D721Med (cell line): ENCODE data around the gene POLE3.
"Not testable (repeated sequence)": the region's sequence is repeated elsewhere in the genome, so short reads cannot be mapped to it uniquely, and the experiment has no call there.

Source experiments
- DNase-seq: peaks from one replicate; pipeline ENCODE4 v3.0.0; 2011; ENCODE audit warnings: low spot score; ENCODE audit not compliant: insufficient read length
- FAIRE-seq: peaks from 2 replicates; lab custom pipeline; 2011; peaks lifted over from hg19 to GRCh38; lab: Jason Lieb, UNC
- TF ChIP-seq, protein P1 (sequence below): IDR thresholded peaks from 2 replicates; pipeline ENCODE4 v1.5.1; 2012; ENCODE audit warnings: mild to moderate bottlenecking, control low read depth; ENCODE audit not compliant: insufficient read depth; ENCODE audit errors: missing control alignments

POLE3 gene

DNA sequence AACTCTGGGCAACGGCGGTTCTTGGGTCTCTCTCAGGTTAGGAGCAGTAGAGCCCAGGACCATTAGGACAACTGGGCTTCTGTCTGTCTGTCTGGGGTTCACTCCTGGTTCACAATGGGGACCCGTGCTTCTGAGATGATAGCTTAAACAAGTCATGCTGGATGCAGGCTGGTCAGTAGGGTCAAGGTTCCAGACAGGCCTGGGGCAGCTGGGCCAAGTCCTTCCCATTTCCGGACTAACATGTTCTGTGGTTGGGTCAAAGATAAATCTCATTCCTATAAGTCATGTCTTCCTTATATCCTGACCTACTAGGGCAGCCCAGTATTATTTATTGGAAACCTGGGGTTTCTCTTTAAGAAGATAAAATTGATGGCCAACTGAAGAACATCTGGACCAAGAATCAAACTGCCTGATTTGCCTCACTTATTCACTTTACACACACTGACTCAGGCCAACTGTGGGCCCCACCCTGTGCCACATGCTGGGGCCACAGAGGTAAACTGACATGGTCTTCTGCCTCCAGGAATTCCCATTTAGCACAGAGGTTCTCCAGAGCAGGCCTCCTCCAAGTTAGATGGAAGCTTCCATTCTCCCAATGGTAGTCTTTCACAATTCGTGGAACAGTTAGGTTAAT, 42.0 kb downstream of the POLE3 start:
- no peak for FAIRE-seq
- TF ChIP-seq, protein P1, sequence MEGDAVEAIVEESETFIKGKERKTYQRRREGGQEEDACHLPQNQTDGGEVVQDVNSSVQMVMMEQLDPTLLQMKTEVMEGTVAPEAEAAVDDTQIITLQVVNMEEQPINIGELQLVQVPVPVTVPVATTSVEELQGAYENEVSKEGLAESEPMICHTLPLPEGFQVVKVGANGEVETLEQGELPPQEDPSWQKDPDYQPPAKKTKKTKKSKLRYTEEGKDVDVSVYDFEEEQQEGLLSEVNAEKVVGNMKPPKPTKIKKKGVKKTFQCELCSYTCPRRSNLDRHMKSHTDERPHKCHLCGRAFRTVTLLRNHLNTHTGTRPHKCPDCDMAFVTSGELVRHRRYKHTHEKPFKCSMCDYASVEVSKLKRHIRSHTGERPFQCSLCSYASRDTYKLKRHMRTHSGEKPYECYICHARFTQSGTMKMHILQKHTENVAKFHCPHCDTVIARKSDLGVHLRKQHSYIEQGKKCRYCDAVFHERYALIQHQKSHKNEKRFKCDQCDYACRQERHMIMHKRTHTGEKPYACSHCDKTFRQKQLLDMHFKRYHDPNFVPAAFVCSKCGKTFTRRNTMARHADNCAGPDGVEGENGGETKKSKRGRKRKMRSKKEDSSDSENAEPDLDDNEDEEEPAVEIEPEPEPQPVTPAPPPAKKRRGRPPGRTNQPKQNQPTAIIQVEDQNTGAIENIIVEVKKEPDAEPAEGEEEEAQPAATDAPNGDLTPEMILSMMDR: no peak
- no peak for DNase-seq

DNA sequence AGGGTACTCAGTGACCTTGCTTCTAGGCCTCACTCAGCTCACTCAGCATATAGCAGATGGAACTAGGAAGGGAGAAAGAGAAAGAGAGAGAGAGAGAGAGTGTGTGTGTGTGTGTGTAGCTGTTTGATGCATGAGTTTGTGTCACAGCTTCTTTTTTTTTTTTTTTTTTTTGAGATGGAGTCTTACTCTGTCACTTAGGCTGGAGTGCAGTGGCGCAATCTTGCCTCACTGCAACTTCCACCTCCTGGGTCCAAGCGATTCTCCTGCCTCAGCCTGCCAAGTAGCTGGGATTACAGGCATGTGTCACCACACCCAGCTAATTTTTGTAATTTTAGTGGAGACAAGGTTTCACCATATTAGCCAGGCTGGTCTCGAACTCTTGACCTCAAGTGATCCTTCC, 44.8 kb downstream of the POLE3 start:
- not testable (repeated sequence) for FAIRE-seq, DNase-seq

DNA sequence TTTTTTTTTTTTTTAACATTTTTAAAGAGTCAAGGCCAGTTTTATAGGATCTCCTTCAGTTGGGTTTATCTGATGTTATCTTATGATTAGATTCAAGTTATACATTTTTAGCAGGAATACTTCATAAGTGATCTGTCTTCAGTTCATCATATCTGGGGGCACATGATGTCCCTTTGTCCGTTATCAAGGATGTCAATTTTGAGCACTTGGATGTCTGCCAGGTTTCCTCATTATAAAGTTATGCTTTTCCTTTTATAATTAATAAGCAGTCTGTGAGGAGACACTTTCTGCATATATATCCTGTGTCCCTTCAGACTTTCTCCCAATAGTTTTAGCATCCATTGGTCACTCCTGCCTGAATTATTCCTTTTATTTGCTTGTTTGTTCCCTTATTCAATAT, 45.5 kb downstream of the POLE3 start:
- TF ChIP-seq, protein P1: no peak
- FAIRE-seq (no peak), DNase-seq (no peak)

DNA sequence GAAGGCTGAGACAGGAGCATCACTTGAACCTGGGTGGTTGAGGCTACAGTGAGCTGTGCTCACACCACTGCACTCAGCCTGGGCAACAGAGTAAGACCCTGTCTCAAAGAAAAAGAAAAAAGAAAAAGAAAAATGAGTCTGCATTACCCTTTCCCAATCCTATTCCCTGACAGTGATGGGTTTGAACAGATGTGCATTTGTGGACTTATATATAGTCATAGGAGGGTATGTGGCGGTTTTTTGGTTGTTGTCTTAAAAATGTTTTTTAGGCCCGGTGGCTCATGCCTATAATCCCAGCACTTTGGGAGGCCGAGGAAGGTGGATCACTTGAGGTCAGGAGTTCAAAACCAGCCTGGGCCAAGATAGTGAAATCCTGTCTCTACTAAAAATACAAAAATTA, 47.1 kb downstream of the POLE3 start:
- DNase-seq (no peak), FAIRE-seq (no peak)
- TF ChIP-seq, protein P1: no peak

DNA sequence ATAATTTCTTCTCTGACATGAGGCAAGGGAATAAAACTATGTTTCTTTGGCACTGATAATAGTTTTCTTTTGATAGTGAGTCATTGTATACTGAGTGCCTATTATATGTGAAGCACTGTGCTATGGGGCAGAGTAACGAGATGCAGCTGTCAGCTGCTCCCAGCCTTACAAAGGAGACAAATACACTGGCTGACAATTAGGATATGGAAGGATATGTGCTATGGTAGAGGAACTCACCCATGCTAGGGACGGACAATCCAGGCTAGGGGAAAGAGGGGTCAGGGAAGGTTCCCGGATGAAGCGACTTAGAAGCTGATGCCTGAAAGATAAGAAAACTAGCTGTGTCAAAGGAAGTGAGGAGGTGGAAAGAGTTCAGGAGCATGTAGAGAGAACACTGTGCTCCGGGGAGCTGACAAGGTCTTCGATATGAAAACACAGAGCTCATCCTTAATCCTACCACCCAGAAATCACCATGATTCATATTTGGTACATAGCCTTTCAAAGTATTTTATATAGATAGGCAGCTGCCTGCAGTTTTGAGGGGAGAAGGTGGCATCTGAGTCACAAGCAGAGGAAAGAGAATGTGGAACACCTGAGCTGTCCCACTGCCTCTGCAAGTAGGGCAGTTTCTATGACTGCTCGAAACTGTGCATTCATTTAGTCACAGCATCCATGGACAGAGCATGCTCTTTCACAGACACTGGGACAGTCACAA, 49.0 kb downstream of the POLE3 start:
- TF ChIP-seq, protein P1: no peak
- no peak for FAIRE-seq
- DNase-seq: no peak

DNA sequence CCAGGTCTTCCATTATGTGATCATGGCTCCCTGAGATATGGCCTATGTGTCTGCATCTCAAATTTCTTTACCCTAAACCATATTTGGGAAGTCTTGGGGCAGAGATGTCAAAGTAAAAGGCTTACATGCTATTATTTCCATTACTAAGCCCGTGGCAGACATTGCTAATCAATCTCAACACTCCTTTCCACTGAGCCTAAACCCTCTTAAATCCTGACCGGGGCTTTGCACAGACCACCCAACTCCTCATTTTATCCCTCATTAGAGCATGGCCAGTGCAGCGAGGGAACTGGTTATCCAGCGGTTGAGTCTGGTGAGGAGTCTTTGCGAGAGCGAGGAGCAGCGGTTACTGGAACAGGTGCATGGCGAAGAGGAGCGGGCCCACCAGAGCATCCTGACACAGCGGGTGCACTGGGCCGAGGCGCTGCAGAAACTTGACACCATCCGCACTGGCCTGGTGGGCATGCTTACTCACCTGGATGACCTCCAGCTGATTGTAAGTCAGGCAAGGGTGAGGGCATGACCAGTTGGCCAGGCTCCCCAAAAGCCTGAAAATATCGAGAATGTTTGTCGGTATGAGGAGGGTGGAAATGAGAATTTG, 50.1 kb downstream of the POLE3 start:
- DNase-seq: no peak
- TF ChIP-seq, protein P1: no peak
- FAIRE-seq: no peak

DNA sequence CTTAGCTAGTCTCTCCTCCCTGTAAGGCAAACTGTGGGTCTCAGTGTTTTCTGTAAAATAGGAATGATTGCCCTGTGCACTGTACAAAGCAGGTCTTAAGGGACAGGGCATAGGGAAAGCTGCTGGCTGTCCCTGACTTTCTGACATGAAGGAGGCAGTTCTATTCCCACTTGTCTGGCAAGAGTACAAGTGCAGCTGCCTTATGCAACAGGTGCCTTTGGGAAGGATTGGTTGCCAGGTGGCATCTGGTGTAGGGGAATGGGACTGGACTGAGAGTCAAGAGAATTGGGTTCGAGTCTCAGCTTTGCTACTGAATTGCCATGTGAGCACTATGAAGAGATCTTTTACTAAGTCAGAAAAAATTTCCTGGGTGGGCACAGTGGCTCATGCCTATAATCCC, 51.1 kb downstream of the POLE3 start:
- TF ChIP-seq, protein P1: no peak
- FAIRE-seq: no peak
- DNase-seq: no peak
